ENCODE results near the gene SCN10A. TPM values are rescaled to one million over a fixed set of nuclear protein-coding genes. Genes with fewer than 3 reads are reported as not detected.

Gene SCN10A
- total RNA-seq, 4 donors from 2014 or later: not detected

- no peak for DNase-seq
- Histone ChIP-seq H3K36me3 (no peaks in the 10 kb centered on the region), H3K4me1 (no peaks in the 10 kb centered on the region), H3K4me3 (no peak overlapping the region), H3K9me3 (no peaks in the 10 kb centered on the region), H3K27me3 (no peaks in the 10 kb centered on the region), H3K27ac (no peak overlapping the region)
- no peak for TF ChIP-seq POLR2A (IDR thresholded peaks at IDR 0.05)
- TF ChIP-seq, protein P1, sequence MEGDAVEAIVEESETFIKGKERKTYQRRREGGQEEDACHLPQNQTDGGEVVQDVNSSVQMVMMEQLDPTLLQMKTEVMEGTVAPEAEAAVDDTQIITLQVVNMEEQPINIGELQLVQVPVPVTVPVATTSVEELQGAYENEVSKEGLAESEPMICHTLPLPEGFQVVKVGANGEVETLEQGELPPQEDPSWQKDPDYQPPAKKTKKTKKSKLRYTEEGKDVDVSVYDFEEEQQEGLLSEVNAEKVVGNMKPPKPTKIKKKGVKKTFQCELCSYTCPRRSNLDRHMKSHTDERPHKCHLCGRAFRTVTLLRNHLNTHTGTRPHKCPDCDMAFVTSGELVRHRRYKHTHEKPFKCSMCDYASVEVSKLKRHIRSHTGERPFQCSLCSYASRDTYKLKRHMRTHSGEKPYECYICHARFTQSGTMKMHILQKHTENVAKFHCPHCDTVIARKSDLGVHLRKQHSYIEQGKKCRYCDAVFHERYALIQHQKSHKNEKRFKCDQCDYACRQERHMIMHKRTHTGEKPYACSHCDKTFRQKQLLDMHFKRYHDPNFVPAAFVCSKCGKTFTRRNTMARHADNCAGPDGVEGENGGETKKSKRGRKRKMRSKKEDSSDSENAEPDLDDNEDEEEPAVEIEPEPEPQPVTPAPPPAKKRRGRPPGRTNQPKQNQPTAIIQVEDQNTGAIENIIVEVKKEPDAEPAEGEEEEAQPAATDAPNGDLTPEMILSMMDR (IDR thresholded peaks at IDR 0.05): no peak
Measured at GRCh38 chr3:38724392-38724736, 91.7 kb downstream of the SCN10A start.

GRCh38 chr3:38723569-38724391 lies 92.2 kb downstream of the SCN10A start:
- Histone ChIP-seq H3K4me3 (no peak overlapping the region), H3K27ac (no peak overlapping the region), H3K36me3 (no peaks in the 10 kb centered on the region), H3K9me3 (no peaks in the 10 kb centered on the region), H3K4me1 (no peaks in the 10 kb centered on the region), H3K27me3 (no peaks in the 10 kb centered on the region)
- DNase-seq: no peak
- no peak for TF ChIP-seq POLR2A (IDR thresholded peaks at IDR 0.05)
- TF ChIP-seq, protein P1 (IDR thresholded peaks at IDR 0.05): no peak

DNA sequence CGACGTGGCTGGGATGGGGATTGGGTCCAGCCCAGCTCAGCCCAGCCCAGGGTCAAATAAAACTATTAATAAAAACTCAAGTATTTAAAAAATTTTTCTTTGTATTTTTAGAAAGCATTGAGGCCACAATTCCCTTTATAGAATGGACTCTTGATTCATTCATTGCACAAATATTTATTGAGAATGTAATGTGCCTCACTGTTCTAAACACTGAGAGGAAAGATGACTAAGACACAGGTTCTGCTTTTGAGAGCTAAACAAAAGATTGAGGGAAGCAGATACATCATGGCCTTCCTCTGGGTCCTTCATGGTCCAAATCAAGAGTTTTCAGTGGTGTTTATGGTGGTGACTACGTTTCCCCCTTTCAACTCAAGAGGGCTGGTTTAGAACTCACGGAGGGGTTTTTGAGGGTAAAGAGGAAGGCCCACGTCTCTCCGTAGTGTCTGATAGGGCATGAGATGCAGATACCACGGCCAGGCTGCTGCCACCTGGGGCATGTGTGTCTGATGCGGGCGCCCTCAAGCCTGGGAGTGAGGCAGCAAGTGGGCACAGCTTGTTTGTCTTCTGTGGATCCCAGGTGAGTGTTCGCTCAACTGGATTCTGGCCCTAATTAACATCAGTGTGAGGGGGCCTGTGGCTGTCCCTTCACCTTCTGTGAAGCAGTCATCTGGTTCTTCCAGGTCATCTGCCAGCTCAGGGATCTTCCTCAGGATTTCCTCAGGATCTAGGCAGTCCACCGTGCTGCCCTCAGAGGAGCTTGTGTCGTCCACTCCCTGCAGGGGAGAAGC lies 93.0 kb downstream of the SCN10A start:
- Histone ChIP-seq H3K4me3 (no peak overlapping the region), H3K36me3 (no peaks in the 10 kb centered on the region), H3K4me1 (no peaks in the 10 kb centered on the region), H3K9me3 (no peaks in the 10 kb centered on the region), H3K27ac (no peak overlapping the region), H3K27me3 (no peaks in the 10 kb centered on the region)
- TF ChIP-seq, protein P1 (IDR thresholded peaks at IDR 0.05): no peak
- TF ChIP-seq POLR2A (IDR thresholded peaks at IDR 0.05): no peak
- no peak for DNase-seq

DNA sequence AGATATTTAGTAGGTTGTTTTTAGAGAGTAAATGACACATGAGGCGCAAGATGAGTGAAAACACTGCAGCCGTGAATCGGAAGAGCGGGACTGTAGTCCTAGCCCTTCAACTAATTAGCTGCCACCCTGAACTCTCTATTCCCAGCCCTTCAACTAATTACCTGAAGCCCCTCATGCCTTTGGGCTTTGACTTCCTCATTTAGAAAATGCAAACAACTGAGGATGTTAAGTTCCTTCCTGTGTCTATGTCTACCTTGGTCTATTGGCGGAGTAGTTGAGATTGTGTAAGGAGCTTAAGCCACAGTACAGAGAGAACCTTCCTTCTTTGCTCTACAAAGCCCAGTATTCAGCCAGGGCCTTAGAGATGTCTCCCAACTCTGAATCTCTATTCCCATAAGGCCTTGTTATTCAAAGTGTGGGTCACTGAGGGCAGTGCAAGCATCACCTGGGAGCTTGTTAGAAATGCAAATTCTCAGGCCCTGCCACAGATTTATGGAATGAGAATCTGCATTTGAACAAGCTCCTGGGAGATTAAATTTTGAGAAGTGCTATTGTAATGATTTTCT lies 94.7 kb downstream of the SCN10A start:
- no peaks in the 10 kb centered on the region for H3K27me3 ChIP-seq
- TF ChIP-seq, protein P1 (IDR thresholded peaks at IDR 0.05): no peak
- TF ChIP-seq POLR2A (IDR thresholded peaks at IDR 0.05): no peak
- H3K36me3 ChIP-seq: no peaks in the 10 kb centered on the region
- no peak overlapping the region for H3K27ac ChIP-seq
- no peaks in the 10 kb centered on the region for H3K4me1 ChIP-seq
- no peaks in the 10 kb centered on the region for H3K9me3 ChIP-seq
- no peak for DNase-seq
- no peak overlapping the region for H3K4me3 ChIP-seq

GRCh38 chr3:38720465-38720864 lies 95.6 kb downstream of the SCN10A start:
- Histone ChIP-seq H3K27ac (no peak overlapping the region), H3K4me3 (no peak overlapping the region), H3K36me3 (no peaks in the 10 kb centered on the region), H3K27me3 (no peaks in the 10 kb centered on the region), H3K4me1 (no peaks in the 10 kb centered on the region), H3K9me3 (no peaks in the 10 kb centered on the region)
- TF ChIP-seq, protein P1 (IDR thresholded peaks at IDR 0.05): no peak
- TF ChIP-seq POLR2A (IDR thresholded peaks at IDR 0.05): no peak
- no peak for DNase-seq

Data from Peyer's patch (tissue), 4 donors.